Activated T-cell treated with anti-CD3 and anti-CD28 coated beads, Interleukin-2, amount 50 U/mL, for 48 hours (primary cell): Measurements from ENCODE around the gene TMEM255B.

ENCODE experiments used
- DNase-seq, 2 experiments: peaks; one replicate each; pipeline ENCODE4 v3.0.0-alpha.2; 2020

Gene TMEM255B

DNA sequence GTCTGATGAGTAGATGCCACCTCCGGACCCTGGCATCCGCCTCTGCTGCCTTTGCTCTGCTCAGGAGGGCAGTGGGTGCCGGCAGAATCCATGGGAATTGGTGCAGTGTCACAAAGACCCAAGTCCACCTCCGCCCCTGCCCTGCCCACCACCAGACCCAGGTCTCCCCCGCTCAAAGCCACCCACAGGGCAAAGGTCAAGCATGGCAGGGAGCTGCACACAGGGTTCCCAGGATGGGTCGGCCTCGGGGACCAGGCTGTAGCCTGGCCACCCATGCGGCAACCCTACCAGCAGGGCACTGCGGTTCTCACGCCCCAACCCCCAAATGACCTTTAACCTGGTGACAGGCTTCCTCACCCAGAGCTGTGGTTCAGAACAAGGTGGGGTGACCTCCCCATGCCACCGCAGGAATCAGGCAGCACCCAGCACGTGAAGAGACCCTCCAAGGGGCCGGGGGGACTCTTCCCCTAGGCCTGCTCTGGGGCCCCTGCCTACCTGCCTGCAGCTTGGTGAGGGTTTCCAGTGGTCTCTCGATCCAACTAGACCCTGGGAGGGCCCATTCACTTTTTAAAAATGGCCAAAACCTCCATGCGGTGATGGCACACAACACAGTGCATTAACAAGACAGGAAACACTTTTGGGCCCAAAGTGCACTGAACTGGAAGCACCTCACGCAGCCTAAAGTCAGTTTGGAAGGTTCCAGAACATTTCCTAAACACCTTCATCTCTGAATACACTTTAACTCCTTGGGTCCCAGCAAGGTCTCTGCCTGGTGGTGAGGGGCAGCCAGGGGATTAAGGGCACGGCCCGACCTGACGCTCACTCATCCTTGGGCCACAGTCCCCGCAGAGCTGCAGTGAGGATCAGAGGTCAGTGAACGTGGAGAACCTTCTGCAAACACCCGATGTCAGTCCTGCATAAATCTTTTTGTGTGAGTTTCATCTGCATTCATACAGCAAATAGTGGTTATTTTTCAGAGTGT, 93.8 kb downstream of the TMEM255B start:
- DNase-seq = peak in 1 of 2 experiments; percentile 16

DNA sequence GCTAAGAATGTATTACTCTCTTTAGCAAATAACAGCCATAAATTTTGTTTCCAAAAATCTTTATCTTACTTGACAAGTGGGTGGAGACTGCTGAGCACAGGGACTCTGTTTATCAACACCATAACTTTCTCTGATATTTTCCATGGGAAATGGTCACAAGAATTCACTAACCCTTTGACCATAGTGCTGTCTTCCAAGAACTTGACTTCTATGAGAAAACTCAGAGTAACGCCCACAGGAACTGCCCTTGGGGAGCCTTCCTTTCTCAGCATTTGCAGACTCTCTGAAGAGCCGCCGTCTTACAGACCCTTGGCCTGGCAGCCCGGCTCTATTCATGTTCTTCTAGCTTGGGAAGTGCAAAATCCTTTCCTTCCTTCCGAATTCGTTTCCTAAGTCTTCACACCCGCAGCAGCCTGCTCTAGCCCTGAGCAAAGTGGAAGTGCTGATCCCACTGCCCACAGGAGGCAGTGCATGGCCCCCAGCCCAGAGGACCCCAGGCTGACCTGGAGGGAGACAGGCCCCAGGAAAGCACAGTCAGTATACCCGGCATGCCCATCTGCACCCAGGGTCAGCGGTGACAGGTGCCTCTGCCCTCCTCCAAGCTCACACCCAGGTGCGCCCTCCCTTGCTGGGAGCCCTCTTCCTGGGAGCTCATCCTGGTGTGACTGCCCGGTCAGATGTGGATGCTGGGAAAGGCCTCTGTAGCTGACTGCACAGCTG, 94.7 kb downstream of the TMEM255B start:
- no peak for DNase-seq

DNA sequence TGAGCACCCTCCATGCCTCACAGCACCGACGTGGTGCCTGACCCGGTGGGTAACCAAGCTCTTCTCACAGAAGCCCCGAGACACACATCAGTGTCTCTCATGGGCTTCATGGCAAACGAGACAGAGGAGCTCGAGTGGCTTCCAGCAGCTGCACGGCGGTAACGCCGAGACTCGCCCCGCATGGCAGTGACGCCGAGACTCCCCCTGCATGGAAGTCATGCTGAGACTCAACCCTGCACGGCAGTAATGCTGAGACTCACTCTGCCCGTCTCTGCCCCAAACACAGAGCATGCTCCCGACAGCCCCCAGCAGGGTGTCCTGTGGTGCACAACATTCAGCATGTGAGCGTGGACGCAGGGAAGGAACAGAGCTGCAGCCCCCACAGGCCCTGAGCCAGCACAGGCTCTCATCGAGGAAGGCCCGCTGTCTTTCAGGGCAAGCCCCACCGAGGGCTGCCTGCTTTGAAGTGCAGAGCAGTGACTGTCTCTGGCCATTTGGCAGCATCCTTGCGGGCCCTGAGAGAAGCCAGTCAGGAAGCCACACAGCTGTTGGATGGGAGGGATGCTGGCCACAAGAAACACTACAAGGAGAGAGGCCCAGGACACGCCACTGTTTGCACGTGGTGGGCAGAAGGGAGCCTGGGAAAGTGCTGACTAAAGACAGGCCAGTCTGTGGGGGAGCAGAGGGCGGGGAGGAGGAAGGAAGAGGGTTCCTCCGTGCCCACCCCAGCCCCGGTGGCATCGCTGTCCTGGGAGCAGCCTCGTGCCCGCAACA, 95.4 kb downstream of the TMEM255B start:
- peak in 1 of 2 experiments; percentile 26 for DNase-seq

DNA sequence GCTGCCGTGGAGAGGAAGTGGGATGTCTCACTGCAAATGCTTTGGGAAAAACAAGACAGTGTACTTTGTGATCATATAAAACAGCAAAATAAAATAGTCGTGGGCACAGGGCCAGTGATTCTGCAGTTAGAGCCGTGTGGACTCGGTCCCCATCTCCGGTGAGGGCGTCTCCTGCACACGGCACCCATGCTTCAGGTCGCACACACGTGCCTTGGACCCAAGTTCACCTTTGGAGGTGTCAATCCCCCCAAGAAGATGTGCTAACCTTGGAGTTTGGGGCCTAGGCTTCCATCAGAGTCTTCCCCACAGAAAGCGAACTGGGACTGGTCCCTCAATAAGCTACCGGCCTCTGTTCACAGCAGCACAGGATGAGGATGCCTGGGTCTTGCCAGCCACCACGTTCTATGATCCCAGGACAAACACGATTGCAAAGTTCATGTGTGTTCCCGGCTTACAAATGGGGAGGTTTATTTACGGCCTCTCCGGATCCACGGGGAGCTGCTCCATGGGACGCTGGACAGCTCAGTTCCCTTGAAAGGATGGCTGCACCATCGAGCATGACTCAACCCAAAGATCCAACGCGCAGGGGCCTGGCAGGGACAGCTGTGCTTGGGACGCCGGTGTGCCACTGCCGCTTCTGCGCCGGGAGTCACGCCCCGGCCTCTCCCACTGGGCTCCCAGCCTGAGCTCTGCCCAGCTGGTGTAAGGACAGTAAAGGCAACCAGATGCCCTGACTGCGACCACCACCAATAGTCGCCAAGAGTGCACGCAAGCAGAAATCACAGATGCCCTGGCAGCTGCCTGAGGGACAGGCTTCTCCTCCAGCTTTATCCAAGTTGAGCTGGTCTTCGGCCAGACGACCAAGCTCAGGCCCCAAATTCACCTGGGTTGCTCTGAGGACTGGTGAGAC, 96.2 kb downstream of the TMEM255B start:
- peak in 1 of 2 experiments; percentile 14 for DNase-seq

DNA sequence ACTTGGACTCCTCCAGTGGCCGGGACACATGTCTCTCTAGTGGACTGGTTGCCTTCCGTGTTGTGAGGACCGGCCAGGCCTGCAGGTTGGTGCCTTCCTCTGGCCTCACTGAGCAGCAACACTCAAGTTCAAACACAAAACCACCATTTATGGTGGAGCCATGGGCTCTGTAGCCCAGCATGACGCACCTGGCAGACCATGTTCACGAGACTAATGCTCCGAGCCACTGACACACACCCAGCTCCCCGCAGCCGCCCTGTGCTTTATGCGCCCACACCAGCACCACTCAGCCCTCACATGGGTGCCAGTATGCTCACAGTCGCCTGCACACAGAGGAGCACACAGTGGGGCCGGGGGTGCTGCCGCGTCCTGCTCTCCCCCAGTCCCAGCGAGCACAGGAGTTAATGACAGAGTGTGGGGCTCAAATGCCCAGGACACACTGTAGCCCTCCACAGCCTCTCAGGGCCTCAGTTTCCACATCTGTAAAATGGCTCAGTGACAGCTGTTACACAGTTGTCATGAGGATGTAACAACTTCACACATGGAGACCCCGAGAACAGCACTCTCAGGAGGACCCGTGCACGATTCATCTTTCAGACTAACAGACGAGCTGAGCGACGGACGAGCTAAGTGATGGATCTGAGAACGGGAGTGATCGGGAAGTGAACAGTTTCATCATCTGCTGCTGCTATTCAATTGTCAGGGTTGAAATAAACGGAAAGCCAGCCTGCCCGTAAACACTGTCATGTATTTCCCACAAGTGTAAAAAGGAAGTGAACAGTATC, 97.1 kb downstream of the TMEM255B start:
- peak in 1 of 2 experiments; percentile 13 for DNase-seq

DNA sequence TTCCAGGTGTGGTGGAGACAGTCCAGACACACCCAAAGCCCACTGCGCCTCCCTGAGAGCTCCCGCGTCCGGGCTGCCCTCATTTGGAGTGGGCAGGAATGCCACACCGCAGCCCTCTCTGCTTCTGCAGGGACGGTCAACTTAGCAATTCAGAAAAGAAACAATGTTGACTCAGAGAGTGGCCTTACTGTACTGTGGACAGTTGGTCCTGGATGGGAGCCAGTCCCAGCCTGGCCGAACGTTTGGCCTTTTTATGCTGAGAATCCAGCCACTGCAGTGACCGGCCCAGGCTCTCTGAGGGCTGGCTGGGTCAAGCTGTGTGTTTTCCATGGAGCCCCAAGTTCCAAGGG, 97.7 kb downstream of the TMEM255B start:
- peak in 1 of 2 experiments; percentile 8 for DNase-seq

DNA sequence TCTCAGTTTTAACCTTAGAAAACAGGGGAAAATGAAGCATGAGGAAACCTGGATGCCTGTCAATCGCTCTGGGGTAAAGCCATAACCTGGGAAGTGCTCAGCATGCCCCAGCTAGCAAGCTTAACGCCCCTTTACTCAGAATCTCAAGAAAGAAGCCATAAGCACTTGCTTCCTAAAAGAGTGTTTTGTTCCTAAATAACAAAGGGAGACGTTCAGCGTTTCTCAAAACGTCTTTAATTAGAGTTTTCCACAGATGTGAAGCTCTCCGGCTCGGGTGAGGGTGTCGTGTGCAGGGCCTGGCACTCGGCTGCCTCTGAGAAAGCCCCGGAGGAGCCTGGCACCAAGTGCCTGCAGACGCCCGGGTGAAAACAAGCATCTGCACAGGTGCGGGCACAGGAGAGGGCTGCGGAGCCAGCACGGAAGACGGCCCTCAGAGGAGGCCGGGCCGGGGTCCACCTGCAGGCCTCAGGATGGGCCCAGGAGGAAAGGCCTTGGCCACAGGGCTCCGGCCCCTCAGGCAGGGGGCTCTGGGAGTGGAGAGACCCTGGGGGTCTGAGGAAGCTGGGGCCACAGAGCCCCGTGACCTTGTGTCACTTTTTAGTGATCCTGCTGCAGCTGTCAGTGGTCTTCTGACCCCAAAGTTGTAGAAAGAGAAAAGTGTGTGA, 98.6 kb downstream of the TMEM255B start:
- no peak for DNase-seq

DNA sequence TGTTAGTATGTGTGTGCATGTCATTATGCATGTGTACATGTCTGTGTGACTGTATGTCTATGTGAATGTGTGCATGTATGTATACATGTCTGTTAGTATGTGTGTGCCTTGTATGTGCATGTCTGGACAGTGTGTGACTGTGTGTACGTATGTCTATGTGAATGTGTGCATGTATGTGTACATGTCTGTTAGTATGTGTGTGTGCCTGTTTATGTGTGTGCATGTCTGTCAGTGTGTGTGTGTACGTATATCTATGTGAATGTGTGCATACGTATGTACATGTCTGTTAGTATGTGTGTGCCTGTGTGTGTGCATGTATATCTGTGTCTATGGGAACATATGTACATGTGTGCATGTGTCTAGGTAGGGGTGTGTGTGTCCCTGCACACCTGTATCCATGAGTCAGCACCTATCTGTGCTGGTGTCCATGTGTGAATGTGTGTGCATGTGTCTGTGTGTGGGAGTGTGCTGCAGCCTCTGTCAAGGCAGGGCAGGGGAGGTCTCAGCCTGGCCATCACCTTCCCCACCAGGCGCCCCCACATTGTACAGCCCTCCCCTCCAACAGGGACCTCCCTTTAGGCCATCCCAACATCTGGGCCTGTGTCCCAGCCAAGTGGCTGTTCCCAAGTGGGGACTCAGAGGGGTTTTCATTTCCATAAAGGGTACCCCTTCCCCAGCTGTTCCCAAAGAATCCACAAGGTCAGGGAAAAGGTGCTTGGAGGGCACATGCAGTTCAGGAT, 100.5 kb downstream of the TMEM255B start:
- peak in 1 of 2 experiments; percentile 5 for DNase-seq

DNA sequence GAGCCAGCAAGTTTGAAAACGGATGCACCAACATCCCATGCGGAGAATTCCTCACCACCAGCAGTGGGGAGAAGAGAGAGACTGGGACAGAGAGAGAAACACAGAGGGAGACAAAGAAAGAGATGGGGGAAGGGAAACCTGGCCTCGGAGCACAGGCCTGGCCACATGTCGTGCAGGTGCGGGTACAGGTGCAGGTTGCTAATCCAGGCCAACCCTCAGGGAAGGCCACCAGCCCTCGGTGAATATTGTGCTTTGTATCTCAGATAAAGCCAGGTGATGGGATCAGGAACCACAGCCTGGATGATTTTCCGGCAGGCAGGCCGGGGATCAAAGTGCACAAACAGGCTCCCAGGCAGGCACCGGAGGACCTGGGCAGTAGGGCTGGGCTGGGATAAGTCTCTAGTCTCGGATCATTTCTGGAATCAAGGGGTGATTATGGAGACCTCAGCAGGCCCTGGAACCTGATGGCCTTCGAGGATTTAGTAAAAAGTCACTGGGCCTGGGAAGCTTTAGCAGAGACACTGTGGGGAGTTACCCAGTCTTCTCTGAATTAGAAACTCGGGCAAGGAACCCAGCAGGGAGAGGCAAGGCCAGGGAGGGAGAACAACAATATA, 101.1 kb downstream of the TMEM255B start:
- no peak for DNase-seq

DNA sequence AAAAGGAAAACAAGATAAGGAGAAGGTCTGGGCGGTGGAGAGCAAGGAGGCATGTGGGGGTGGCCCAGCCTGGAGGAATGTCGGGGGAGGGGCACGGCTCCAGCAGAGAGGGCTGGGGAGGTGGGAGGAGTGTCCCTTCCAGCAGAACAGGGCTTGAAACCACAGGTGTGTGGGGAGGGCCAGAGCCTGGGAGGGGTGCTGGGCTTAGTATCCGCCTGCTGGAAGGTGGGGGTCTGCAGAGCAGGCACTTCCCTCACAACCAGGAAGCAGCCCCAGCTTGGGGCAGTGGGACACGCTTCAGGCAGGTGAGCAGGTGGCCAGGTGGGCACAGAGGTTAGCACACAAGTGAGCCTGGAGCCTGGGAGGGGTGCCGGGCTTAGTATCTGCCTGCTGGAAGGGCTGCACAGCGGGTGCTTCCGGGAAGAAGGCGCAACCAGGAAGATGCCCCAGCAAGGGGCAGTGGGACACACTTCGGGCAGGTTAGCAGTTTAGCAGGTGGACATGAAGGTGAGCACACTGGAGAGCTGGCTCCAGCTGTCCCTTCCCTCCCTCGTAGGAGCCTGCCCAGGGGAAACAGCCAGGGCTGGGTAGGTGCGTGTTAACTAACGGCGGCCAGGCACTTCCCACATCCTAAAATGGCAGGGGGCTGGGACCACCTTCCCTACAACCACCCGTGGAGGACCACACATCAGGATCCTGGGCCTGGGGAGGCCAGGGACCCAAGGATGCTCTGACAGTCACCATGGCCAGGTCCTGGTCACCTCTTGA, 101.8 kb downstream of the TMEM255B start:
- DNase-seq = no peak

DNA sequence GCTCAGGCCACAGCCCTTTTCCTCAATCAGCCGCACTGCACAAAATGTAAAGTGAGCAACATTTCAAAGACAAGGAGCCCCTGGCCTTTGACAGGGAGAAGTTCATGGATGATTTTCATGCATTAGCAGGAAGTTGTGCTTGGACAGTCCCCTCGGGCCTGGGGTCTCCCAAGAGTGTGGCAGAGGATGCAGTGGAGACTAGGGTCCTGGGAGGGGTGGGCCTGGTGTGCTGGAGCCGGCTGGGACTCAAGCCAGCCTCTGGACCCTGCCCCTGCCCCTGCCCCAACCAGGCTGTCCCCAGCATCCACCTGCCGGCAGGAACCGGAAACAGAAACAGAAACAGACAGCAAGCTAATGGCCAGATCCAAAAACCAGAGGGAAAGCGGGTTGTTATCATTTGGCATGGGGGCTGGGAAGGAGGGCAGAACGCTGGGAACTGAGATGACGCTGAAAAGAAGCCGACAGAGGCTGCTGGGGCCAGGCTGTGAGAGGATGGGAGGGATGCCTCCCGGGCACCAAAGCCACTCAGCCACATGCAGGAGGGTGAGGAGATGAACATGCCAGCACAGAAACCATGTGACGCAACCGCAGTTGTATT, 102.5 kb downstream of the TMEM255B start:
- DNase-seq = no peak

DNA sequence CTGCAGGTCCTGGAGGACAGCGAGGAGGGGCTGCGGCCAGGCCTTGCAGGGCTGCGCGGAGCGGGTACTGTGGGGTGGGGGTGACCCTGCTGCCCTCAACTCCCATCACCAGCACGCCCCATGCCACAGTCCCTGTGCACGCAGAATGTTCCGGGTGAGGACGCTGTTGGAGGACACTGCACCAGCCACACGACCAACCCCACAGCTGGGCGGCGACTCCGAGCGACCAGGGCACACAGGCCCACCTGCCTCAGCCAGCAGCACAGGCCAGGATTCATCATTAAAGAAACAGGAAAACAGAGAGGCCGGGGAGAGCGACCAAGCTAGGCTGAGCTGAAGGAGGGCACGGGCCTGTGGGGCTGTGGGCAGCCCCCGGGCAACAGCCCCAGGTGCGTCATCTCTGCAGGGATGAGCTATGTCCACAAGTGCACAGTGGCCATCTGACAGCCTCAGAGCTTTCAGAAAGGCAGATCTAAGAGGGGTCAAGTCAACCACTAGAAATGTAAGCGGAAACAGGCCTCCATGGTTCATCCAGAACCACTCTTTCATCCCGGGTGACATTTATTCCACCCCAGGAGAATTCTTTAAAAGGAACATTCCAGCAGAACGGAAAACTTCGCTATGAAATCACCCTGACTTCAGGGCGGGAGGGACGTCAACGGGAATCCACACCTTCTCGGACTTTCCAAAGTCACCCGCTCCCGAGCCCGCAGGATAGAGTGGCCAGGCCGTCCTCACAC, 103.3 kb downstream of the TMEM255B start:
- DNase-seq = no peak

DNA sequence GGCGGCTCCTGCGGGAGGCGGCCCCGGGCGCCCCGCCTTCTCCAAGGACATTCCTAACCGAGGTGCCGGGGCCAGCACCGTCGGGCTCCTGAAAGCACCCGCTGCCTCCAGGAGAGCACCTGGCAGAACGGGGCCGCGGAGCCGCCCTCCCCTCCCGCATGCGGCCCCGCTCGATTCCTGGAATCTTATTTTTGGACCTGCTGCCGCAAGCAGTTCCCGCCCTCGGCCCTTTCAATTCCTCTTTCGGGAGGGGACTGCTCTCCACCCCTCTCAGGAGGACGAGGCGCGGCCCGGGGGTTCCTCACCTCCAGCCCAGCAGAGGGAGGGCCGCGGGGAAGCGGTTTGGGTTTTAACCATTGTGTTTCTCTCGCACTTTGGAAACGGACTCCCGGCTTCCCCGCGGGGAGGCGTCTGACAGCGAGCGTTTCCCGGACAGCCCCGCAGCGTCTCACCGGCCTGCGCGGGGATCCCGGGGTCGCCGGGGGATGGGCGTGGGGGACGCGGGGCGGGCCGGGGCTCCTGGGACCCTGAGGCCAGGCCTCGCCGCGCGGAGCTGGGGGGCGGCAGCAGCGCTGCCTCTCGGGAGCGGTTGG, 104.0 kb downstream of the TMEM255B start:
- DNase-seq = peak in 1 of 2 experiments; percentile 46

DNA sequence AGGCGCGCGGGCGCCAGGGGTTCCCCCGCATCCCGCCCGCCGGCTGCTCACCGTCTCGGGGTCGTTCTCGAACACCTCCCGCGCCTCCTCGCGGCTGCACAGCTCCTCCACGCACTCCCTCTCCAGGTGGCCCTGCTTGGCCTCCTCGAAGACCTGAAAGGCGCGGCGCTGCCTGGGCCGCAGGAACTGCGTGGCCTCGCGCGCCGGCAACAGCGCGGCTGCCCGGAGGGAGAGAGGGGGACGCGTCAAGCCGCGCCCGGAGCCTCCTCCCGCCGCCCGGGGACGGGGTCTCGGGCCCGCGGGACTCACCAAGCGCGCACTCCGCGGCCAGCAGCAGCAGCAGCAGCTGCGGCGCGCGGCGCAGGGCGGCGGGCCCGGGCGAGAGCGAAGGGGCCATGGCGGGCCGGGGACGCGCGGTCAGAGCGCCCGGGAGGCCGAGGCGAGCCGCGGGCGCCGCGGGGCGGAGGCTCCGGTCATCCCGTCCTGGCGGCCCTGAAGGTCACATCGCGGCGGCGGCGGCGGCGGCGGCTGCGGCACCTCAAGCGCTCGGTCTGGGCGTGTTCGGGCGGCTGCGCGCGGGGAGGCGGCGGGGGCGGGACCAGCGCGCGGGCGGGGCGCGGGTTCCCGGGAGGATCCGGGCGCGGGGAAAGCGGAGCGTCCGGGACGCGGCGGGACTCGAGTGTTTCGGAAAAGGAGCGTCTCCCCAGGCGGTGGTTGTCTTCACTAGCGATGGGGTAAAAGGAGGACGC, 104.7 kb downstream of the TMEM255B start, which contains the start of gene GAS6:
TSS of gene GAS6 (minus strand) at position 553 of the 749 bp plus-strand sequence. CDS start at position 397, 156 bp downstream.
- DNase-seq = peak in 1 of 2 experiments; percentile 48

DNA sequence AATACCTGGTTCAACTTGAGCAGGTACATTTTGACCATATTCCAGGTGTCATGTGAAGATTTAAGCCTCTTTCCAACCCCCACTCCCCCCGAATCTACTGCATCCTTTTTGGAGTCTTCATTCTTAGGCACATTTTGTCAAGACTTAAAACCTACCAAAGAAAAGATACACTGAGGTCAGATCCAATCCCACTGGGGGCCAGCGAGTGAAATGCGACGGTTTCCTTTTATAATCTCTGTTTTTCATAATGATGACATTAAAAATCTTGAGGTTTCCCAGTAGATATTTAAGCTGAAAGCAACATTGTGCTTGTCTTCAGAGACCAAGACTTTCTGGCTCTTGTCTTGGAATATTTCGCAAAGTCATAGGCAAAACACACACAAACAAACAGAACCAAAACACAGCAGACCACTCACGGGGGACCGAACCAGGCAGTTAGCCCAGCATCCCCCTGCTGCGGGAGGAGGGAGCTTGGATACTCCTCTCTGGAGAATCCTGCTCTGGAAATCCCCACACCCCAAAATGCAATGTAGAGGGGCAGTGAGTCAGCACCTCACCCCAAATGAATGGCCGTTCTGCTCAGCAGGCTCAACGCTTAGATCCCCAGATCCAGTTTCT, 105.4 kb downstream of the TMEM255B start:
- DNase-seq = no peak

DNA sequence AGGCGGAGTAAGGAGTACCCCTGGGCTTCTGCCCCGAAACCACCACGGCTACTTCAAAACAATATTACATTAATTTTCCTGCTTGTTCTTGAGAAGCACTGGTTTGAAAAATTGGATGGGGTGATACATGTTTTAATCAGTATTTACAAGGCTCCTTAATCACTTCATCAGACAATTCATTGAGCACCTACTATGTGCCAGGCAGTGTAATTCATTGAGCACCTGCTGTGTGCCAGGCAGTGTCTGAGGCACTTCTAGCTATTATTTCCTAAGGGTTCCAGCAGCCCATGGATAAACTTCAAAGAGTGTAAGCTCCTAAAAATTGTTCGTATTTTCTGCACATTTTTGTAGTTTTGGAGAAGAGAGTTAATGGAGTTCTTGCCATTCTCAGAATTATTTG, 106.4 kb downstream of the TMEM255B start:
- DNase-seq = no peak
